ENCODE measurements around the gene YAF2.

The YAF2 gene, protein sequence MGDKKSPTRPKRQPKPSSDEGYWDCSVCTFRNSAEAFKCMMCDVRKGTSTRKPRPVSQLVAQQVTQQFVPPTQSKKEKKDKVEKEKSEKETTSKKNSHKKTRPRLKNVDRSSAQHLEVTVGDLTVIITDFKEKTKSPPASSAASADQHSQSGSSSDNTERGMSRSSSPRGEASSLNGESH

DNA sequence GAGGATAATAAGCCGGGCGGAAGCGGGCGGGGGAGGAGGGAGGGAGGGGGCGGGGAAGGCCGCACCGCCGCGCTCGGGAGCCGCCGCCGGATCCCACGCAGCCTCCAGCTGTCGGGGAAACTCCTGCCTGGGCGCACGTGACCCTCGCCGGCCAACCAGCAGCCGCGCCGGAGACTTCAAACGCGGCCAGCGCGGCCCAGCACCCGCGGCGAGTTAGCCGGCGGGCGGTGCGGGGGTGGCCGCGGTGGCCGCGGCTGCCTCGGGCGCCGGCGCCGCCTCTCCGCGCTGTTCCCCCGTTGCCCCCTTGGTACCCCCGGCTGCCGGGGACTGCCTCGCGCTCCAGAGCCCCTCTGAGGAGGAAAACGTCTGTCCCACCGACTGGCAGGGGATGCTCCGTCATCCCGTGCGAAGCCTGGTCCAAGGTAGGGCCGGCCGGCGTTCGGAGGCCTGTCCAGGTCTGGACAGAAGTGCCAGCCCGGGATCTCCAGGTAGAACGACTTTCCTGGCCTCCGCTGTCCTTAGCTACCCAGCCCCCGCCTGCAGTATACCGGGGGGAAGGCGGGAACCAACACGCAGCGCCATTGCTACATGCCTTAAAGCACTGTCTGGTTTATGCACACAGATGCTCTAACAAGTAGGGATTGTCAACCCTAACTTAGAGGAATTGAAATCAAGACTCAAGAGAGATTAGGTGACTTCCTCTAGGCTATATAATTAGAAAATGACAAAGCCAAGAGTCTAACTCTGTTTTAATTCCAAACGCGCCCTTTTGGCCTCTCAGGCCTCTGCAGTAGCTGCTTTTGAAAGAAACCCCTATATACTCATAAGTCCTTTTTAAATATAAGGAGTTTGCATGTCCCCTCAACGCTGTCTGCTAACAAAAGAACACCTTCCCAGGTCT is at the start of gene YAF2:
TSS of gene YAF2 (minus strand) at position 9 of the 901 bp plus-strand sequence. CDS start 68 bp downstream, outside the sequence.
- peak; percentile 91 for DNase-seq

DNA sequence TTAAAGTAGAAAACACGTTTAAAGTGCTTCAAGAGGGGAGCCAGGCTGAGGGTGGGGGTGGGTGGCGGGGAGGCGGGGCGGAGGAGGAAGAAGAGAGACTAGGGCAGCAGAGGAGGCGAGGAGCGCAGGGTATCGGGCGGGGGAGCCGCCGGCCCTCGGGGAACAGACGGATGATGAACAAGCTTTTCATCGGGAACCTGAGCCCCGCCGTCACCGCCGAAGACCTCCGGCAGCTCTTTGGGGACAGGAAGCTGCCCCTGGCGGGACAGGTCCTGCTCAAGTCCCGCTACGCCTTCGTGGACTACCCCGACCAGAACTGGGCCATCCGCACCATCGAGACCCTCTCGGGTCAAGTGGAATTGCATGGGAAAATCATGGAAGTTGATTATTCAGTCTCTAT is 48.7 kb upstream of the YAF2 start:
- DNase-seq: no peak

DNA sequence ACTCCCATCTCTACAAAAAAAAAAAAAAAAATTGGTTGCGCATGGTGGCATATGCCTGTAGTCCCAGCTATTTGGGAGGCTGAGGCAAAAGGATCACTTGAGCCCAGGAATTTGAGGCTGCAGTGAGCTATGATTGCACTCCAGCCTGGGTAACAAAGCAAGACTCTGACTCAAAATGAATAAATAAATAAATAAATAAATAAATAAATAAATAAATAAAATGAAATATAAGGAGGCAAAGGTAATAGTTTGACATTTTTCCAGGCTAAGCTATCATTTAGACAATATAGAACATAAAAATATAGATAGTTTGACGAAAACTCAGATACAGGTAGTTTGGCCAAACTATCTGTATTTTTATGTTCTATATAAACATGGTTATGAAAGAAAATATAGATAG is 47.4 kb upstream of the YAF2 start:
- DNase-seq: no peak

DNA sequence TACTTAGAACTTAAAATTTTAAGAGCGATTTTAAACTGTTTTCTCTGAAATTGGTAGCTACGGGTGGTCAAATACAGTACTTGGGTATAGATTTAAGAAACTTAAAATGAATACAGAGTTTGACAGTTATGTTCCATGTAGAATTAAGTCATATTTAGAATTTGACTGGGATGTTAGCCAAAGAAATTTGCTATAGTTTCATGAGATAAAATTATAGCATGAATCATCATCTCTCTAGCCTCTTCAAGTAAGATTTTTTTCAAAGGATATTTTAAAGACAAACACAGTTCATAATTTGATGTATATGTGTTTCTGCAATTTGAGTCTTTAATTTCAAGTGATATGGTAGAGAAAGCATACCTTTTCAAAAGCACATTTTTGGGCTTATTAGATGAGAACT is 46.8 kb upstream of the YAF2 start:
- DNase-seq: peak; percentile 28

DNA sequence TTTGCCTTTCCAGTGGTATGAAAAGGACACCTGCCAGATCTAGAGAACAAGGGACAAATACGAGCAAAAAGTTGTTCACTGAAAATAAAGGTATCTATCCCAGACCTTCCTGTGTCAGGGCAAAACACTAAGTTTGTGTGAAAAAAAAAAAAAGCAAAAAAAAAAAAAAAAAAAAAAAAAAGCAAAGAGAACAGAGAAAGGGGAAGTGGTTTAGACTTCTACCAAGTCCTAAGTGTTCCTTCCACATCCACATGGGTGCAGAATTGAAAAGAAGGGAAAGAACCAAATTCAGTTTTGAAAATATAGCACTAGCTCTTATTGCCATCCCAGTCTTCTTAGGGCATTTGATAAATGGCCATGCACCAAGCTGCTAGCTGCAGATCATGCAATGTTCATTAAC is 46.1 kb upstream of the YAF2 start:
- DNase-seq: no peak

DNA sequence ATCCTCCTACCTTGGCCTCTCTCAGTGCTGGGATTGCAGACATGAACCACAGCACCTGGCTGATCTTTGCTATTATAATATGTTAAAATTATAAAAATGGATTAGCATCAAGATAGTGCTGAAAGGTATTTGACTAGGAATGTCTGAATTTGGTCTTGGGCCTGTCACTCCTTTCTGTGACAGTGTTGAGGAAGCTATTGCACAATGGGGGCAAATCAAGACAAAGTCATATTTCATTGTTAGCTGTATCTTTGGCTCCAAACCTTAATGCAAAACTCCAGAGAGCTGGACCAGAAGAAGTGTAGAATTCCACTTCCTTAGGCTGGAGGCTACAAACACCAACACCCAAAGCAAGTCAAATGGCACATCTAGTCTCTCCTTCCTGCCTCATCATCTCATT is 45.7 kb upstream of the YAF2 start:
- DNase-seq: no peak

DNA sequence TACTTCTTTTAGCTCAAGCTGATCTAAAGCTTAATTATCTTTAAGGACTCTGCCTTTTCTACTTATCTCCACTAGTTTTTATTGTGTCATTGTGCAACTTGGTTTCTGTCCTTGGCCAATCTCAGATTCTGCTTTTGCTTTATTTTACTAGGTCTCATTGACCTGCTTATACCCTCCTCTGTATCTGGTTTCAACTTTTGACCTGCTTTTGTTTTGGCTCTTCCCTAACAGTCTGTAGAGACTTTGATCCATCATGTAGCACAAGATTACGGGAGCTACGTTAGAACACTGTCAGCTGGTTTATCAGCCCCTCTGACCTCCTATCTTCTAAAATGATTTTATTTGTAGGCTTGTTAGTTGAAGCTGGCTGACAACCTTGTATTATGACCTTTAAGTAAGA is 44.2 kb upstream of the YAF2 start:
- no peak for DNase-seq

DNA sequence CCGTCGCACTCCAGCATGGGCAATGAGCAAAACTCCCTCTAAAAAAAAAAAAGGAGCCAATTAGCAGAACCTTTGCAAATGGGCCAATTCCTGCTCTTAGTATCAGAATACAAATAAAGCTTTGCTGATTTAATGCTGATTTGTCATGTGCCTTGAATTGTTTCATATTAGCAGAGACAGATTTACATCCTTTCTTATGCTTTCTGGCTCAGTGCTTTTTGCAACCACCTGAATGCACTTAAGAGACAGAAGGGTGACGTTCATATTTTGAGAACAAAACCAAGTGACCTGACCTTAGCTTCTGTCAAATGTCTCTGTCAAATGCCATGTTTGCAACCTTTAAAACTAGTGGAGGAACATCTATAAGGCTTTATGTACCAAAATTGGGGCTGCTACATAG is 43.8 kb upstream of the YAF2 start:
- no peak for DNase-seq

DNA sequence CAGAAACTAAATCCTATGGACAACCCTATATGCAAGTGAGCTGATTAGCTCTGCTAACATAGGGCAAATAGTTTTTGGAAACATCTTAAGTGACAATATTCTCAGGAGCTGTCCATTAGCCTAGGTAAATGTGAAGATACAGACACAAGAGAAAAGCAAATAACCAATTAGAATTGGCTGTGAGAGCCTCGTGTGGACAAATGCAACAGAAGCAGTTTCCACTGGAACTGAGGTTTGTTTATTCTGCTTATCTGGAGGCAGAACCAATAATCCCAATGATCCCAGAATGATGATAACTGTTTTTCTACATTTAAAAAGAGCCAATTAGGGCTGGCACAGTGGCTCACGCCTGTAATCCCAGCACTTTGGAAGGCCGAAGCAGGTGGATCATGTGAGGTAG is 43.2 kb upstream of the YAF2 start:
- no peak for DNase-seq

DNA sequence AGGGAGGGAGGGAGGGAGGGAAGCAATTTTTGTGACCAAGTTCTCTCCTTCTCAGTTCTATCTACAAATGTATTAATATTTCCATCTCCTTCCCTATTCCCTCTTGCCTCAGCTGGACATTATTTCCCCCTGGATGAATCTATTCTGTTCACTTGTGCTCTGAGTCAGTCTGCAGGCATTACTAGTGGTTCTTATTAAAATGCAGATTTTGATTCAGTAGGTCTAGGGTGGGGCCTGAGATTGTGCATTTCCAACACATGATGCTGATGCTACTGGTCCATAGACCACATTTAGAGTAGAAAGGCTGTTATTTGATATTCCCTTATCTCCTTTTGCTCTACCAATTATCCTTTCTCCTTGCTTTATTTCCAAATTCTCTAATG is 40.1 kb upstream of the YAF2 start:
- DNase-seq: no peak

DNA sequence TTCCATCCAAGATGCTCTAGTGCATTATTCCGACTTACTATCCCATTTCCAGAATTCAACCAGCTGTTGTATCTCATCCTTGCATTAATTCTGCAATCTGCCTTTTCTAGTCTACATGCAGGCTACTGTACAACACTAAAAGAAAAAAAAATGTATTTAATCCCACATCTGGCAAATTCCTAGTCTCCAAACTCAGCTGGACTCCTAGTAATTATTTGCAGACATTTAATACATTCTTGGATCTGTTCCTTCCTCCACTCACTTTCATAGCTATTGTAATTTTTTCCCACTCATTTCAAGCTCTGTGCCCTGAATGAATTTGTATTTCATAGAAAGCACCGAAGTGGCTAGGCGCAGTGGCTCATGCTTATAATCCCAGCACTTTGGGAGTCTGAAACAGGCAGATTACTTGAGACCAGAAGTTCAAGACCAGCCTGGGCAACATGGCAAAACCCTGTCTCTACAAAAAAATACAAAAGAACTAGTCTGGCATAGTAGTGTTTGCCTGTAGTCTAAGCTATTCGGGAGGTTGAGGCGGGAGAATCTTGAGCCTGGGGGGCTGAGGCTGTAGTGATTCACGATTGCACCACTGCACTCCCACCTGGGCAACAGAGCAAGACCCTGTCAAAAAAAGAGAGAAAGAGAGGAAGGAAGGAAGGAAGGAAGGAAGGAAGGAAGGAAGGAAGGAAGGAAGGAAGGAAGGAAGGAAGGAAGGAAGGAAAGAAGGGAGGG is 39.5 kb upstream of the YAF2 start:
- DNase-seq: no peak

DNA sequence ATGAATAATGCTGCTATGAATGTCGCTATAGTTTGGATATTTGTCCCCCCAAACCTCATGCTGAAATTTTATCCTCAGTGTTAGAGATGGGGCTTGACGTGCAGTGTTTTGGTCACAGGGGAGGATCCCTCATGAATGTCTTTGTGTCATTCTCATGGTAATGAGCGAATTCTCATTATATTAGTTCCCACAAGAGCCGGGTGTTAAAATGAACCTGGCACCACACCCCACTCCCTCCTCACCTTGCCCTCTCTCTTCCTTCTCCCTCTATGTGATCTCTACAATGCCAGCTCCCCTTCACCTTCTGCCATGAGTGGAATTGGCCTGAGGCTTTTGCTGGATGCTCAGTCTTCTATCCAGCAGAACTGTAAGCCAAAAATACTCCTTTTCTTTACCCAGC is 37.5 kb upstream of the YAF2 start:
- no peak for DNase-seq

DNA sequence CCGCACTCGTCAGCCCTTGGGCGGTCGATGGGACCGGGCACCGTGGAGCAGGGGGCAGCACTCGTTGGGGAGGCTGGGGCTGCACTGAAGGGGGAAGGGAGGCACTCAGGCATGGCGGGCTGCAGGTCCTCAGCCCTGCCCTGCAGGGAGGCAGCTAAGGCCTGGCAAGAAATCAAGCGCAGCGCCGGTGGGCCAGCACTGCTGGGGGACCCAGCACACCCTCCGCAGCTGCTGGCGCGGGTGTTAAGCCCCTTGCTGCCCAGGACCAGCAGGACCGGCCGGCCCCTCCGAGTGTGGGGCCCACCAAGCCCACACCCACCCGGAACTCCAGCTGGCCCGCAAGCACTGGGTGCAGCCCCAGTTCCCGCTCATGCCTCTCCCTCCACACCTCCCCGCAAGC is 35.7 kb upstream of the YAF2 start:
- no peak for DNase-seq

DNA sequence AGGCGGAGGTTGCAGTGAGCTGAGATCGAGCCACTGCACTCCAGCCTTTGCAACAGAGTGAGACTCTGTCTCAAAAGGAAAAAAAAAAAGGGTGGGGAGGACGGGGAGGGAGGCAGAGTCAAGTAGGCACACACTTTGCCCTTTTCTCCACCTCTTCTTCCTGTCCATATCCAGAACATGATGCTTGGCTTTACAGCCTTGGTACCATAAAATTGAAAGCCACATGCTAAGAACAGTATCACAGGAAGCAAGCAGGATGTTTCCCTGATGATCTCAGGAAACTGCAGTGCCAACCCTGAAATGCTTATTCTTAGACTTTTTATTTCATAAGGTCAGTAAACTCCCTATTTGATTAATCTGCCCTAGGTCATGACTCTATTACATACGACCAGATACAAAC is 32.5 kb upstream of the YAF2 start:
- no peak for DNase-seq

DNA sequence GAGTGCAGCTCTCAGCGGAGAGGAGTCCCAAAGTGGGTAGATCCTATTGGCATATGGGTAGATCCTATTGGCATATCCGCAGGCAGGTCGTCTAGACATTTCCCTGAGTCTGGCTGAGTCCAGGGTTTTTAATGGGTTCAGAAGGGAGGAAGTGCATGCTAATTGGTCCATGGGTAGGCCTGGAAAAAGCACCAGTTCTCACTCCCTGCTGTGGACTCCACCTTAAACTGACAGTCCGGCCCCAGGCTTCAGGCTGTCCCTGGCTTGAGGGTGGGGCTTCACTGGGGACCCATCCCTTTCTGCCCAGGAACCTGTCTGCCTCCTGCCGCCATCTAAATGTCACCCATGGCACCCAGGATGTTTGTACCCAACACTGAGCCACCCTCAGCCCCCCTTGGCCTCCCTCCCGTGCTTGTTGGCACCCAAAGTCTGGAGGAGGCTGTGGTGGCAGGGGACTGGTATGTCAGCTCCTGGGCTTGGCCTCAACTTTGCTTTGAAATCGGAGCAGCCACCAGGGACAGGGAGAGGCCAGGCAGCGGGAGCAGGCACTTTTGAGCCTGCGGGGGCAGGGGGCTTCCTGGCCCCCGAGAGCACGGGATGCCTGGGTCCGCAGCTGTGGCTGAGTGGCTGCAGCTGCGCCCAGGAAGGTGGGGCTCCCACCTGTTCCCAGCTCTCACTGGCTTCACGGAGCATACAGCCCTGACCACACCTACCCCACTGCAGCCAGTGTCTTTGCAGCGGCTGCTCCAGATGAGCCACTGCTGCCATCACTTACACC is 29.6 kb upstream of the YAF2 start:
- no peak for DNase-seq

DNA sequence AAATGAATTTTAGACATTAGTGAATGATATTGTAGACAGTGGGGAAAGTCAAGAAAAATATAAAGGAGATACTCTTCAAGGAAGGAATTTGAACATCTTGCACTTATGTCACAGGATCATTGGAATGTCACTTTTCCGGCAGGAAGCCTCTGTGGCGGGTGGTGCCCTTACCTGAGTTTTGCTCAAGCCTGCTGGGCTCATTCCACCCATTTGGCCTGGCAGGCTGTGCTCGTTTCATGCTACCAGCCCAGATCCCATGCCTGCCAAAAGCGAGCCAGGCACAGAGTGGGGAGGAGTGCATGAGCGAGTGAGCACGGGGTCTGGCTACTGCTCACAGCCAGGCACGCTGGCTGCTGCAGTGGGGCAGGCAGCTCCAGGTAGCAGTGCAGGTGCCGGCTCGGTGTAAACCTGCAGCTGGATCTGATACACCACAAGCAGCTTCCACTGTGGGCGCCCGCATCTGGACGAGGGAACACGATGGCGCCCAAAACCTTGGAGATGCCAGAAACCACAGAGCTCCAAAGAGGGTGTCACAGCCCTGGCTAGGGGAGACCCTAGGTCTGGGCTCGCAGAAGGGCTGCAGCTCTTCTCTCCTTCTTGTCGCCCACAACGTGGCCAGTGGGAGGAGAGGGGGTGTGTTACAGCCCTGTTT is 28.7 kb upstream of the YAF2 start:
- no peak for DNase-seq

DNA sequence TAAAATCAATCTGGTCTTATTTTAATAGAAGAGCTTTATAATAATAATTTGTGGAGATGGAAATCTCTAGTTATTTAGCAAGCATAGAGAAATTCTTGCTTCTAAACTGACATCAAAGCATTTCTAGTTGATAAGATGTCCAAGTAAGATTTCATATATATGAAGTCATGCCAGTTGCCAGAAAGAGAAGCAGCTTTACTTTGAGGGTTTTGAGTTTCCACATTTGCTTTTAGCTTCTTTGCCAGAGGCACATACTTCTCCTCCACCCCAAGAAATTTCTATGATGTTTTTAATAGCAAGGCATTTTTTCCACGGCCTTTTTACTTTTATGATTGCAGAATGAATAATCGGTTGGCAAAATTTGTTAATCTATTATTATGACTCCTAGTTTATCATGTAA is 24.2 kb upstream of the YAF2 start:
- DNase-seq: no peak

DNA sequence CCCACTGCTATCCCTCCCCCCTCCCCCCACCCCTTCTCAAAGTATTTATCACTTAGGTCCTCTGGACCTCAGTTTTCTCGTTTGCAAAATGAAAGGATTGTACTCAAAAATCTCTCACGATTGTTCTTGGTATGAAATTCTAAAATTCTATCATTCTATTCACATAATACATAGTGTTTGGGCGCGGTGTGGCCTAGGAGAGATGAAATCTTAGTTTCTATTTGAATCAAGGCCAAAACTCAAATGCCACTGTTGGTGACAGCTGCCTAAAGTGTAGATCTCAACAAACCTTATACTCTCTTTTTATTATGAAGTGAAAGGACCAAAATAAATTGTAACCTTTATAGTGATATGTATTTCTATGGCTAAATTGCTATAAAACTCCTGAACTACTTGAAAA is 23.7 kb upstream of the YAF2 start:
- DNase-seq: no peak

DNA sequence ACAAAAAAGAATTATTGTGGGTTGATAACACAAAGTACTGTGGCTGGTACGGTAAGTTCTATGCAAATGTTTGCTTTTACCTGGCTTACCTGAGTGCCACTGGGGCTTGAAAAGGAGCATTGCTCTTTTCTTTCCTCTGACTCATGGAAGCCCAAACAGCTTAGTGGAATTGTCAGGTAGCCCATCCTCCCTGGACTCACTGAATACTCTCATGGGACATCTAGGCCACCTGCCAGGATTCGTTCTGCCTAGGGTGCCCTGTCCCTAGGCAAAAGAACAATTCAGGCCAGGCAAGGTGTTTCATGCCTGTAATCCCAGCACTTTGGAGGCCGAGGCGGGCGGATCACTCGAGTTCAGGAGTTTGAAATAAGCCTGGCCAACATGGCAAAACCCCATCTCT is 22.5 kb upstream of the YAF2 start:
- no peak for DNase-seq

DNA sequence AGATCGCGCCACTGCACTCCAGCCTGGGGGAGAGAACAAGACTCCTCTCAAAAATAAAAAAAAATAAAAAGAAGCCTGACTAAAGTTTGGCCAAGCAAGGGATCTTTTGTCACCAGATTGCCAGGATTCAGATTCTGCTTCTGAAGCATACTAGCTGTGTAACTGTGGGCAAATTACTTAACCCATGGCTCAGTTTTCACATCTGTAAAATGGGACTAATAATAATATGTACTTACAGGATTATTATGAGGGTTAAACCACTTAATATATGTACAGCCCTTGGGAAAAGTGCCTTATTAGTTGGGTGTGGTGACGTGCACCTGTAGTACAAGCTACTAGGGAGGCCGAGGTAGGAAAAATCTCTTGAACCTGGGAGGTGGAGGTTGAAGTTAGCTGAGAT is 21.7 kb upstream of the YAF2 start:
- no peak for DNase-seq

DNA sequence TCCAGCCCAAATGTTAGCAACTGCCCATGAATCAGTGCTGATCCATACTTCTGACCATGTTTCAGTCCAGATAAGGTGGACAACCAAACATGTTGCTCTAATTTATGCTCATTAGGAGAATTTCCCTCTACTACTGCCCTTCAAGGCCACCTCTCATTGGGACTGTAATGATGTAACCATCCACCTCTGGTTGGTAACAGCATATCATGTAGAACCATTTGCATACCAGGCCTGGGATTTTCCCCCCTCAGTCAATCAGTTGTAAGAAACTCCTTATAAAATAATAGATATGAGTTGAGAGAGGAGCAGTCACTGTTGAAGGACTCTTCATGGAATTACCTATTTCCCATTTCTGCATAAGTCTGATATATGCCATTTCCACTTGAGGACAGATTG is 17.8 kb upstream of the YAF2 start:
- DNase-seq: no peak

DNA sequence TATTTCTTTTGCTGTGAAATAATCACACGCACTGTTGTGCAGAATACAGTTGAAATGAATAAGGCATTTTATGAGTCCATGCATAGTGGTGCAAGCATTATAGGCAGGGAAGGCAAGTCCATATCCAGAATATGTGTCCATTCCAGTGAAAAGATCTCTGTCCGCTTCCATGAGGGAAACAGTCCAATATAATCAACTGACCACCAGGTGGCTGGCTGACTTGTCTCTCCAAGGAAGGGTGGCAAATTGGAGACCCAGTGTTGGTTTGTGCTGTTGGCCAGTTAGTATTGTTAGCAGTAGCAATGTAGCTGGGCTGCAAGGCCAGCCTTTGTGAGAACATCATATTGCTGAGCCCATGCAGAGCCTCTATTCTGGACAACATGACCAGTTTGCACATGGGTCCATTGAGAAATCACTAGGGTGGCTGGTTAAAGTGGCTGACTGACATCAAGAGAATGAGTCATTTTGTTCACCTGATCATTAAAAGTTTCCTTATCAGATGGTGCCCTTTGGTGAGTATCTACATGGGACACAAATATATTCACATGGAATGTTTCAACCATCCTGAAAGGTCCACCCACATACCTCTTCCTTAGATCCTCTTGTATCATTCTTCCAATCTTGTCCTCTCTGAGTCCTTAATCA is 17.3 kb upstream of the YAF2 start:
- no peak for DNase-seq
